SHP77 treated with DMSO at 0.1 percent for 48 hours (cell line): Measurements from ENCODE around the gene EFNB1.
A peak's percentile ranks its signal among the peaks of the same experiment; 100 is the strongest.

Experiments
- DNase-seq: peaks from one replicate; lab custom pipeline; 2025; lab: John Stamatoyannopoulos, UW

EFNB1 gene

GRCh38 chrX:68827848-68828624, 785 bp upstream of the EFNB1 start:
- peak; percentile 2 for DNase-seq

- no peak for DNase-seq
These were observed 979 bp downstream of the EFNB1 start for GRCh38 chrX:68829582-68830418.

- no peak for DNase-seq
These were observed 1.9 kb downstream of the EFNB1 start for GRCh38 chrX:68830419-68831404.

GRCh38 chrX:68831405-68832100, 2.7 kb downstream of the EFNB1 start:
- DNase-seq, result no peak

GRCh38 chrX:68832101-68832416, 3.2 kb downstream of the EFNB1 start:
- no peak for DNase-seq

- DNase-seq, result no peak
These were observed 4.0 kb downstream of the EFNB1 start for GRCh38 chrX:68832516-68833447.

GRCh38 chrX:68833448-68833805, 4.6 kb downstream of the EFNB1 start:
- no peak for DNase-seq

GRCh38 chrX:68833855-68834331, 5.1 kb downstream of the EFNB1 start:
- no peak for DNase-seq

GRCh38 chrX:68834371-68835103, 5.7 kb downstream of the EFNB1 start:
- DNase-seq, result no peak

GRCh38 chrX:68835104-68835442, 6.3 kb downstream of the EFNB1 start:
- no peak for DNase-seq

GRCh38 chrX:68835468-68835867, 6.6 kb downstream of the EFNB1 start:
- no peak for DNase-seq

- DNase-seq, result no peak
These were observed 8.3 kb downstream of the EFNB1 start for GRCh38 chrX:68837119-68837518.

- no peak for DNase-seq
These were observed 9.7 kb downstream of the EFNB1 start for GRCh38 chrX:68838571-68838910.

GRCh38 chrX:68839771-68840170, 10.9 kb downstream of the EFNB1 start:
- DNase-seq, result no peak

GRCh38 chrX:68840256-68840655, 11.4 kb downstream of the EFNB1 start:
- no peak for DNase-seq

GRCh38 chrX:68841251-68842049, 12.6 kb downstream of the EFNB1 start:
- no peak for DNase-seq

- no peak for DNase-seq
These were observed 13.5 kb downstream of the EFNB1 start for GRCh38 chrX:68842351-68842750.

GRCh38 chrX:68842781-68843581, 14.2 kb downstream of the EFNB1 start:
- DNase-seq, result no peak
